B cell (primary cell): Measurements from ENCODE around the gene MAP3K15. TPM values are rescaled to one million over a fixed set of nuclear protein-coding genes. Genes with fewer than 3 reads are reported as not detected.

Experiments
- ATAC-seq: fragments of 200-7000 bp; cut with Tn5 transposase; one replicate; pipeline ENCODE4 v1.10.0; 2021; ENCODE audit warnings: low read depth, mild to moderate bottlenecking, moderate number of reproducible peaks, moderate library complexity
- CTCF ChIA-PET: fragments of 350-600 bp; sonication (Branson Sonifier 250); formaldehyde crosslinking; loops from one replicate; lab custom pipeline; 2021; ENCODE audit warnings: antibody characterized with exemption, inconsistent platforms; lab: Charles Lee
- POLR2A ChIA-PET: fragments of 350-600 bp; sonication (Branson Sonifier 250); formaldehyde crosslinking; loops from one replicate; lab custom pipeline; 2021; ENCODE audit warnings: antibody characterized with exemption; lab: Charles Lee
- DNase-seq: peaks from one replicate; pipeline ENCODE4 v3.0.0; 2013
- H2AFZ ChIP-seq: 2 replicates; pipeline ENCODE4 v1.6.1; 2012; ENCODE audit warnings: mild to moderate bottlenecking, low read depth, low read length; ENCODE audit not compliant: insufficient read depth, poor library complexity, severe bottlenecking
- H3K27ac ChIP-seq, 2 donors: 1 replicate in 1 of 2; 2 replicates in 1 of 2; pipeline ENCODE4 v1.5.1; 2012 to 2013; ENCODE audit warnings: low read length in 2 of 2, mild to moderate bottlenecking in 2 of 2, moderate library complexity in 1 of 2
- H3K27me3 ChIP-seq, 4 experiments: fragments of 200-600 bp in 1 of 4; sonication (generic) in 1 of 4; replicated peaks in 1 of 4; 1 replicate in 2 of 4; 2 replicates in 2 of 4; pipeline versions ENCODE4 v1.6.1 to v1.7.0; 2013 to 2016; ENCODE audit warnings: low read length in 3 of 4, mild to moderate bottlenecking in 2 of 4, mixed read lengths in 1 of 4, moderate library complexity in 1 of 4; ENCODE audit not compliant: insufficient read depth in 4 of 4, control insufficient read depth in 3 of 4; ENCODE audit errors: control extremely low read depth in 1 of 4
- H3K36me3 ChIP-seq, 2 experiments: replicated peaks in 1 of 2; 1 replicate in 1 of 2; 2 replicates in 1 of 2; pipeline versions ENCODE4 v1.6.1 to v1.7.1; 2013; ENCODE audit warnings: low read length in 1 of 2; ENCODE audit not compliant: insufficient read depth in 2 of 2, control insufficient read depth in 1 of 2; ENCODE audit errors: control extremely low read depth in 1 of 2, extremely low read depth in 1 of 2
- H3K4me1 ChIP-seq, 2 donors: fragments of 200-600 bp in 1 of 2; sonication (generic) in 1 of 2; 1 replicate in 1 of 2; 2 replicates in 1 of 2; pipeline versions ENCODE4 v1.5.1 to v1.6.1; 2013 to 2017; ENCODE audit warnings: low read length in 2 of 2; ENCODE audit not compliant: control insufficient read depth in 2 of 2, insufficient read depth in 2 of 2
- H3K4me2 ChIP-seq: replicated peaks from 2 replicates; pipeline ENCODE3; 2012; ENCODE audit warnings: mild to moderate bottlenecking, low read depth, low read length; ENCODE audit not compliant: poor library complexity, severe bottlenecking
- H3K4me3 ChIP-seq, 5 experiments: fragments of 200-600 bp in 1 of 5; sonication (generic) in 1 of 5; 1 replicate in 3 of 5; 2 replicates in 2 of 5; pipeline versions ENCODE4 v1.5.1 to v1.7.0; 2011 to 2016; ENCODE audit warnings: low read length in 4 of 5, mild to moderate bottlenecking in 4 of 5, low read depth in 2 of 5, control low read depth in 1 of 5, moderate library complexity in 1 of 5; ENCODE audit not compliant: insufficient read depth in 1 of 5; ENCODE audit errors: control extremely low read depth in 1 of 5, extremely low read depth in 1 of 5
- H3K79me2 ChIP-seq: fragments of 200-600 bp; sonication (generic); one replicate; pipeline ENCODE4 v1.6.0; 2016; ENCODE audit warnings: low read length; ENCODE audit not compliant: control insufficient read depth, insufficient read depth
- H3K9ac ChIP-seq: fragments of 200-600 bp; sonication (generic); 2 replicates; pipeline ENCODE4 v1.6.1; 2017; ENCODE audit warnings: mild to moderate bottlenecking, low read length, moderate library complexity
- H3K9me3 ChIP-seq, 3 donors: one replicate each; pipeline versions ENCODE4 v1.6.1 to v1.7.1; 2013; ENCODE audit warnings: low read length in 2 of 3; ENCODE audit not compliant: control insufficient read depth in 2 of 3, insufficient read depth in 1 of 3; ENCODE audit errors: control extremely low read depth in 1 of 3
- H4K20me1 ChIP-seq: 2 replicates; pipeline ENCODE4 v1.6.0; 2012; ENCODE audit warnings: mild to moderate bottlenecking, low read length; ENCODE audit not compliant: insufficient read depth, control insufficient read depth, poor library complexity, severe bottlenecking
- H3K27ac Mint-ChIP-seq: one replicate; pipeline ENCODE4 v1.8.0; 2021; ENCODE audit warnings: mixed read lengths
- H3K27me3 Mint-ChIP-seq: one replicate; pipeline ENCODE4 v1.8.0; 2021; ENCODE audit warnings: mixed read lengths
- H3K4me1 Mint-ChIP-seq: one replicate; pipeline ENCODE4 v1.8.0; 2021; ENCODE audit warnings: mixed read lengths
- H3K4me3 Mint-ChIP-seq: one replicate; pipeline ENCODE4 v1.8.0; 2021; ENCODE audit warnings: mixed read lengths
- H3K9me3 Mint-ChIP-seq: one replicate; pipeline ENCODE4 v1.8.0; 2022; ENCODE audit warnings: mixed read lengths; ENCODE audit not compliant: insufficient read depth
- CTCF ChIP-seq: fragments of 200-600 bp; IDR thresholded peaks from one replicate; pipeline ENCODE4 v1.8.0; 2022; ENCODE audit warnings: antibody characterized with exemption, mild to moderate bottlenecking
- EZH2 ChIP-seq: IDR thresholded peaks from 2 replicates; pipeline ENCODE4 v1.6.1; 2012; ENCODE audit warnings: borderline replicate concordance, low read depth, mild to moderate bottlenecking, moderate library complexity, low read length; ENCODE audit not compliant: insufficient read depth, poor library complexity, severe bottlenecking
- WGBS: methylation state at CpG from one replicate; pipeline ENCODE4 v1.1.5; 2013; ENCODE audit warnings: missing lambda C conversion rate; ENCODE audit not compliant: insufficient coverage; 5-methylcytosine and 5-hydroxymethylcytosine counted together
- intact Hi-C: fragments of 100-400 bp; cut with micrococcal nuclease; formaldehyde crosslinking; loops from one replicate; pipeline ENCODE4 v1.10.0; 2022
- polyA plus RNA-seq: library from polyadenylated mRNA; depleted of rRNA; stranded (reverse); fragments of >200 nt; gene quantifications from 2 replicates; pipeline ENCODE4 v1.2.3, GENCODE V29; 2012
- total RNA-seq, 2 donors: library from RNA; stranded (reverse); fragments of 120-200 nt in 1 of 2; gene quantifications; 1 replicate in 1 of 2; 2 replicates in 1 of 2; pipeline versions ENCODE4 v1.2.3 to v1.2.4, GENCODE V29; 2013 to 2022

The MAP3K15 gene
- total and polyA plus RNA-seq, 2 donors (not counting 1 experiment from before 2014, with no cell fraction given), result not detected

- H3K79me2 ChIP-seq, result peaks cover 17% of the 10 kb centered on the region
- H3K27ac ChIP-seq, result peak within 1 kb of the TSS; percentile 59 to 94
- under 1% methylated on average over 58 of the region's 81 CpGs for WGBS
- ATAC-seq (peak; percentile 98), DNase-seq (peak; percentile 93)
- H3K27me3 Mint-ChIP-seq, result no peaks in the 10 kb centered on the region
- peaks cover 17% of the 10 kb centered on the region for H3K4me1 Mint-ChIP-seq
- H3K4me1 ChIP-seq, result peaks cover 8 to 16% of the 10 kb centered on the region in 2 donors
- peak within 1 kb of the TSS; percentile 74 for H3K9ac ChIP-seq
- H4K20me1 ChIP-seq, result no peaks in the 10 kb centered on the region
- no peaks in the 10 kb centered on the region for H3K27me3 ChIP-seq
- intact Hi-C loops, result loop anchor here (1.0 to 10.0 kb wide), 4 partner anchors 359 to 1606 kb away; partner anchors contain the start of genes CDKL5, PHKA2, RS1 and SCML1
- CTCF ChIA-PET, result interaction anchor here (1.0 kb wide), 1 partner anchor 10 kb away, joined by 3 read pairs; no protein-coding TSS in a partner anchor
- H3K4me2 ChIP-seq, result peak within 1 kb of the TSS; percentile 78
- no peaks in the 10 kb centered on the region for H3K9me3 ChIP-seq
- TF ChIP-seq CTCF, result no peak
- no peak for TF ChIP-seq EZH2
- no peaks in the 10 kb centered on the region for H3K36me3 ChIP-seq
- POLR2A ChIA-PET, result no interaction called here
- H3K4me3 ChIP-seq, result peak within 1 kb of the TSS; percentile 31 to 76 (median 63)
- H2AFZ ChIP-seq, result peak within 1 kb of the TSS; percentile 76
- H3K27ac Mint-ChIP-seq, result peak within 1 kb of the TSS; percentile 90
- peak within 1 kb of the TSS; percentile 92 for H3K4me3 Mint-ChIP-seq
- H3K9me3 Mint-ChIP-seq, result no peaks in the 10 kb centered on the region
These were observed 171.5 kb downstream of the MAP3K15 start, which contains the start of gene PDHA1 for GRCh38 chrX:19343535-19344408. Gene PDHA1, plus strand, starts transcription at chrX:19343927. Its CDS starts 111 bp downstream, at chrX:19344038.
